Islet precursor cell (in vitro differentiated cells): ENCODE results near the gene OXCT1.
"Not testable (repeated sequence)": the region's sequence is repeated elsewhere in the genome, so short reads cannot be mapped to it uniquely, and the experiment has no call there.

Experiments
- DNase-seq: peaks from one replicate; pipeline ENCODE4 v3.0.0-alpha.2; 2018

The OXCT1 gene

DNA sequence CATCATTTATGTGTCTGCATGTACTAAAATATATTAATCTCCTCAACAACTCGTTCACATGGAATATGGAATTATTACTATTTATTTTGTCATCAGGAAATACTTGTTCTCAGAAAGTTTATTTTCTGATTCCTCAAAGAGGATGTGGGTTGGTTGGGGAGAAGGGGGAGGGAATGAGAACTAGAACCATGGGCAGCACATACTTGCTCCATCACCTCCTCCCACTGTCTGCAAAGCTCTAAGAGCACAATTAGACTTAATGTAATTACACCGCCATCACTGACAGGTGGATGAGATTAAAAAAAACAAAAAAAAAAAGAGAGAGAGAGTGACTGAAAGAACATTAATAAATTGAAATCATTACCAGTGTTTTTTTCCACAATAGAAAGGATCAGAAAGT, 98.2 kb downstream of the OXCT1 start:
- no peak for DNase-seq

DNA sequence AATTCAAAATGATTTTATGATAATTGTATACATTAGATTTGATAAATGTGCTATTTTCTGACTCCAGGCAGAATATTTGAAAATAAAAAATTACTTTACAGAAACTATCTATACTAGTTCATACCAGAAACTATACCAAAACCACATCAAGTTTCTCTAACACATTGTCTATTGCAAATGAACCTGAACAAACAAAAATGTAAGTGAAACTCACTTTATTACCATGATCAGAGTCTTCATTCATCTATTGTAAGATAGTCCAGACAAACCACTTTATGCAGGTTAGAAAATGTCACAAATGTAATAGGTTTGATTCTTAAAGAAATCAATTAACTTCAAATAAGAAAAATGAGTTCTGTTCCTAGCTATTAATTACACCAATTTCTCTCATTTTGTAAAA, 99.4 kb downstream of the OXCT1 start:
- no peak for DNase-seq

DNA sequence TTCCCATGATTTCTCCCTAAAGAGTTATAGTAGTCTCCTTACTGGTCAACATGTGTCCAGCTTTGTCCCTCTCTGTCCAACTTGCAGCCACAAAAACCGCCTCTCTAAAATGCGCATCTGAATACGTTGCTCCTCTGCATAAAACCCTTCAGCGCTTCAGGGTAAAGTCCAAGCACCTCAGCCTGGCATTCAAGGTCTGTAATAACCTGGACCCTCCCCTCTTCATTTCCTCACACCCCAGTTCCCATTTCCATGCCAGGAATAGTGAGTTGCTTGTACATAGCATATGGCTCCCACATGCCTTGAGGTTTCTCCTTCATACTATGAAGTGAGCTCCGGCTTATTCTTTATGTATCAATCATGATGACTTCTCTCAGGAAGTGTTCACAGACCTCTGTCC, 101.5 kb downstream of the OXCT1 start:
- DNase-seq = no peak

DNA sequence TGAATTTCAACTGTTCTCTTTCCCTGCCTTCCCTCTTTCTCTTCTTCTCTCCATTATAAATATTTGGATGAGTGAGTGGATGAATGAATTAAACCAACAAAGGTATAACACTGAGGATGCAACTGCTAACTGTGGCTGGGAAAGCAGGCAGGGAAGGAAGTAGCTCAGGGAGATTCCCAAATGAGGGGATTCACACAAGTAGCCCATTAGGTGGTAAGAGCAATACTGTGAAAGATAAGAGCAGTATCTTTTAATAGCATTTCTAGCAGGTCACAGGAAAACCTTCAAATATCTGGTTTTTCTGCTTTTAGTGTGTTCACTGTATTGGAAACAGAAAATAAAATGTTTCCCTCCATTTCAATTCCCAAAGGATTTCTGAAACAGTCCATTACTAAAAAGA, 105.6 kb downstream of the OXCT1 start:
- DNase-seq = no peak

GRCh38 chr5:41763574-41763973, 106.7 kb downstream of the OXCT1 start:
- no peak for DNase-seq

DNA sequence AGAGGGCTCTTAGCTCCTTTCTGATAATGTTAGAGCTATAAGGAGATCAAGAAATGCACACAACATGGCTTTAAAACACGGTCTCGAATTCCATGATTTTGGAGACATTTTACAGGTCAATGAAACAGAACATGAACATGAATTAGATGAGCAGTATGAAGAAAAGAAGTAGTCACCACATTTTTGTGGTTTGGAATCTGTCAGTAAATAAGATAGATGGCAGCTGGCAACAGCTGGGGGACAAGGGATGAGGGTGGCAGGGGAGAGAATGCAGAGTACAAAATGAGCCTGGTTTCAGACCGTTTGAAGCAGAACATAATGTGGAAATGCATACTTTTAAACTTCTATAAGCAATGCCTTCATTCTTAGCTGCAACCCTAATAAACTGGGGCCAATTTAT, 107.1 kb downstream of the OXCT1 start:
- DNase-seq = peak; percentile 69

DNA sequence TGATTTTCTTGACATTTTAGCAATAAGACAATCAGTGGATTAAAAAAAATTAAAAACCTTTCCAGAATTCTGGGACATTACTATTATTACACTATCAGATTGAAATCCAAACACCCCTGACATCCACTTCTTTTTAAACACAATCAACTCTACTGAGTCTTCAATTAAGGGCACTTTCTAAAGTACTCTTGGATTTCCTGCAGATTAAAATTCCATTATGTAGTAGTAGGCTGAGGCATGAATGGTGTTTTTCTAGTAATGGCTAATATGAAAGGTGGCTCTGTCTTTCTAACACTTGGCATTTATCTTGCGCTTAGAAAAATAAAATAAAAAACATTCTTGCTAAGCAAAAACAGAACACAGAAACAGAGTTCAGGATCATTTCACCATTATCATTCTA, 107.8 kb downstream of the OXCT1 start:
- no peak for DNase-seq

- no peak for DNase-seq
These were observed 108.6 kb downstream of the OXCT1 start for GRCh38 chr5:41761663-41762062.

GRCh38 chr5:41755705-41756104, 114.5 kb downstream of the OXCT1 start:
- DNase-seq = no peak

- no peak for DNase-seq
These were observed 115.4 kb downstream of the OXCT1 start for GRCh38 chr5:41754857-41755256.

- no peak for DNase-seq
These were observed 118.4 kb downstream of the OXCT1 start for GRCh38 chr5:41751867-41752266.

DNA sequence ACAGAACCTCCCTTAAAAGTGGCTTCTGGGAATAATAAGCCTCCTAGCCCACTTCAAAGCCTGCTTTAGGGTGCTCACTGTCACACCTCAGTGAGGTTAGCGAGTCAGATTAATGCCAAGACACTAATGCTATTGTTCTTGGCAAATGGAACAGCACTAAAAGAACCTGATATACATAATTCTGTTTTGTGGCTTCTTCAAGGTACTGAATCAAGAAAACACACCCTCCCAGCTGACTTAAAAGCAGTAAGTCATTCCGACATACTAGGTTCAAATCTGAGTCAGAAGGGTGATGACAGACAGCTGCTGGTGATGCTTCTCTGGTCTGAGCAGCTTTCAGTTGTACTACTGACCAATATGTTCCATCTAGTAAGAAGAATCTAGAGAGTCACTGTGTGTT, 121.6 kb downstream of the OXCT1 start:
- no peak for DNase-seq

- no peak for DNase-seq
These were observed 122.5 kb downstream of the OXCT1 start for GRCh38 chr5:41747708-41748107.

GRCh38 chr5:41747301-41747700, 122.9 kb downstream of the OXCT1 start:
- no peak for DNase-seq

DNA sequence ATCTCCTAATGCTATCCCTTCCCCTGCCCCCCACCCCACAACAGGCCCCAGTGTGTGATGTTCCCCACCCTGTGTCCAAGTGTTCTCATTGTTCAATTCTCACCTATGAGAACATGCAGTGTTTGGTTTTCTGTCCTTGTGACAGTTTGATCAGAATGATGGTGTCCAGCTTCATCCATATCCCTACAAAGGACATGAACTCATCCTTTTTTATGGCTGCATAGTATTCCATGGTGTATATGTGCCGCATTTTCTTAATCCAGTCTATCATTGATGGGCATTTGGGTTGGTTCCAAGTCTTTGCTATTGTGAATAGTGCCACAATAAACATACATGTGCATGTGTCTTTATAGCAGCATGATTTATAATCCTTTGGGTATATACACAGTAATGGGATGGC, 127.6 kb downstream of the OXCT1 start:
- DNase-seq = not testable (repeated sequence)

DNA sequence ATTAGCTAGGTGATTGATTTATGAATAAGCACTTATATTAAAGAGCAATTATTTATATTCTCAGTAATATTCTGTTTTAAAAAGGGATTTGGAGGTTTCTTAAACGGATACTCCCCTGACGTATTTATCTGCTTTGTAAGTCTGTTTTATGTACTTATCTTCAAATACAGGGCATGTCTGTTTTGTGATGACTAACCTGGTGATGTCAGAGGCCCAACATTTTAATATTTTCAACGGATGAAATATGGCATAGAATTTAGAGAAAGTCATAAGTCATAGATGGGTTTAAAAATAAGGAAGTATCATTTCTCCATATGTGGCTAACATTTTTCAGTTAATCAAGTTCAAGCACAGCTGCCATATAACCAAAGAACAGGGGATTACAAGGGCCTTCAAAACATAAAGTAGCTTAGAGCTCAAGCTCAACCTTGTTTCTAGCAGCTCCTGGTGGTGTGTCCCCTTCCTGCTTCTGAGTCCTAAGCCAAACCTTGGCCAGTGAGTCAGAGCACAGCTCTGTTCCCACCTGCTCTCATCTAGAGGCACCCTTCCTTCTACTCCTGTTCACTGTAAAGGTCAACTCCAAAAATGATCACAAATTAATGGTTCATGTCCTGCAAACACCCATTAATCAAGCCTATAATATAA, 131.4 kb downstream of the OXCT1 start:
- no peak for DNase-seq

- no peak for DNase-seq
These were observed 133.6 kb downstream of the OXCT1 start for GRCh38 chr5:41736641-41737040.

GRCh38 chr5:41735213-41735612, 135.0 kb downstream of the OXCT1 start:
- no peak for DNase-seq

- not testable (repeated sequence) for DNase-seq
These were observed 140.8 kb downstream of the OXCT1 start for GRCh38 chr5:41729381-41729780.

- DNase-seq = no peak
These were observed 141.9 kb downstream of the OXCT1 start for GRCh38 chr5:41728281-41728680.

DNA sequence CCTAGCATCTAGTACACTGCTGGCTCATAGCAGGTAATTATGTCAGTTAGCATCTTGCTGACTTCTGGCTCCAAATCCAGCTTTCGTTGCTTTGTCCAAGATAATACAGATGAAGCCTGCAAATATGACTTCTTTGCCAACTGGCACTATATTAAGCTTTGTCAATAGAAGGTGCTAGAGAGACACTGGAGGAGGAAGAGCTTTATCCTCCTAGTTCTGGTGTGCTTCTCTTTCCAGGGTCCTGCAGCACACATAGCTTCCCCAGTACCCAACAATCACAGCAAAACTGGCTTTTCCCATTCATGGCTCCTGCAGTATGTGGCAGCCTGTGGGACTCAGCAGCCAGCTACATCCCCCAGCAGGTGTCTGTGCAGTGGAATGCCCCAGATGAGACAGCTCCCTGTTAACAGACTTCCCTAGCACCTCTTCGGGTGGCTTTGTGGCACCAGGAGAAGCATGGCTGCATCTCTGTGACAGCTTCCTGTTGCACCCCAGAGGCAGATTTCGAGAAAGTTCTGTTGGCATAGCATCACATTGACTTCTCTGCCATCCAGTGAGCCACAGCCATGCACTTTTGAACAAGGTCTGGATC, 147.8 kb downstream of the OXCT1 start:
- no peak for DNase-seq

DNA sequence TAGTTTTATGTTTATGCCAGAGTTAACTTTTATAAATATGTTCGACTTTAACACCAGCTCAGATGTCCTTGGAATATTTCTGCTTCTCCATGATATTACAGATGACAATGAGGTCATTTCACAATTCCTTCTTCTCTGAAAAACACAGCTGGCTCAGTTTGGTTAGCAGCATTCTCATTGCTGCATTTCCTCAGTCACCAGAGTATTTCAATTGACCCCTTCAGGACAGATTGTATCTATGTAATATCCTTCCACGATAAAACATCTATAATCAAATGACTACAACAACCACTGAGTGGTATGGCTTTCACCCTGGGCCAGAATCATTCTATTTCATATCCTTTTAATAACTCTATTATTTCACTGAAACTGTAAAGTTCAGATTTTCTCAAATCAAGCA, 148.7 kb downstream of the OXCT1 start:
- no peak for DNase-seq

DNA sequence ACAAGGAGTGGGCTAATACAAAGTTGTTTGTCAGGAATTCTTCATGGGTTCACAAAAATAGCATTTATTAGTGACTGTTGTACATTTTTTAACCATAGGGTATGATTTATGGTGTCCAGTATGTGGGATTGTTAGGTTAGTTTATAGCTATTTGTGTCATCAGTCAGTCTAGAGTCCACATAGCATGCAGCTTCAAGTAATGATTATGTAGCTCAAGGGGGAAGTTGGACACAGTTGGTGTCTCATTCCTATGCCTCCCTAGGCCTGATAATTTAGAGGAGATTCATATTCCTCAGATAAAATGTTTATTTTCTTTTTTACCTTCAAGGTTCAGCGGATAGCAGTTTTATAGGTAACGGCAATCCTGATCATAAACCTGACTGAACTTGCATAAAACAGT, 153.8 kb downstream of the OXCT1 start:
- DNase-seq = no peak

GRCh38 chr5:41714446-41714845, 155.8 kb downstream of the OXCT1 start:
- DNase-seq = not testable (repeated sequence)

- DNase-seq = peak; percentile 52
These were observed 161.7 kb downstream of the OXCT1 start for GRCh38 chr5:41708604-41708940.
